GF-D8 (cell line): ENCODE results near the gene PAX1.

ENCODE experiments used
- DNase-seq: peaks from one replicate; lab custom pipeline; 2025; lab: John Stamatoyannopoulos, UW

Gene PAX1

DNA sequence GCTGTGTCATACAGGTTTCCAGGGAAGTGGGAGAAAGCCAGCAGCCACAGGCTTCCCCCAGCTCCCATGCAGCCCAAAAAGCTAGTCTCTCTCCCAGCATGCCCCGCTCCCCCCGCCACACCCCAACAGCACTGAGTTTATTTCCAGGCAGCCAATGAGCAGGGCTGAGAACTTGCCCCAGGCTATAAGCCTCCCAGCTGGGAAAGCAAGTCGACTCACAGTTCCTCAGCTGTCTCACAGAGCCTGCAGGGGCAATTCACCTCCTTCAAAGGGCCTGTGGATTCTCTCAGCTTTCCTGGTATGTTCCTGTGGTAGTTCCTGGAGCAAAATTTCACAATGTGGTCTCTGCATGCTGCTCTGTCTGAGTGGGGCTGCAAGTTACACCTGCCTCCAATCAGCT is 34.2 kb downstream of the PAX1 start:
- DNase-seq = no peak

DNA sequence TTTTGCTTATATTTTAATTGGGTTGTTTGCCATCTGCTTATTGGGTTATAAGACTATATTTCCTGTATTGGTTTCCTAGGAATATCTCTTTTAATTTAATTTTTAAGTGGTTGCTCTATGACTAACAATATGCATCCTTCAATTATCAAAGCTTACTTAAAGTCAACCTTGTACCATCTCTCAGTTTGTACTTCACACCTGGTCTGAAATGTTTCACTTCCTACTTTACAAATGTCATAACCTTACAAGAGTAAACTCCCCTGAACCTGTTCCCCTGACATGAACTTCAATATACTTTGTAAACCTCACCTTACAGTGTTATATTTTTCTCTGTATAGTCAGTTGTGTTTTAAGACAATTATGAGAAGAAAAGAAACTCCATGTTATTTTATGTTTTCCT is 35.8 kb downstream of the PAX1 start:
- no peak for DNase-seq

- no peak for DNase-seq
Measured at GRCh38 chr20:21762646-21763045, 57.2 kb downstream of the PAX1 start.

DNA sequence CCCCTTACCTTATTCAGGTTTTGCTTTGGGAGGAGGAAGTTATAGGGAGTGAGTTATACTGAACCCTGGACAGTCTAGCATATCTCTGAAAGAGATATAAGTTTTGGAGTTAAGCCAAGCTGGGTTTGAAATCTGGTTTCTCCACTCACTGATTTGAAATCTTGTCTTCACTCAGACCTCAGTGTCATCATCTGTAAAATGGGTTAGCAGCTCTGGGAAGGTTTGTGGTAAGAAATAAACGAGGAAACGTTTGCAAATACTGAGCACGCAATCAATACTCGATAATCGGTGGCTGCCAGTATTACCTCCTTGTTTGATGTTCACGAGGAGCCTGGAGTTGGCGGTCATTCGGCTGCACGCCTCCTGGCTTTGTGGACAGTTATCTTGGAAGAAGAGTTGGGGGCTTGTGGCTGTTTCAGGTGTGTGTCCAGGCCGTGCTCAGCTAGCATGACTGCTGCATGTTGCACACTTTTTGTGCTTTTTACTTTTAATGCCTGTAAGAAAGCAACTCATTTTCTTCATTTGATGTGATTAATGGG is 61.8 kb downstream of the PAX1 start:
- no peak for DNase-seq

DNA sequence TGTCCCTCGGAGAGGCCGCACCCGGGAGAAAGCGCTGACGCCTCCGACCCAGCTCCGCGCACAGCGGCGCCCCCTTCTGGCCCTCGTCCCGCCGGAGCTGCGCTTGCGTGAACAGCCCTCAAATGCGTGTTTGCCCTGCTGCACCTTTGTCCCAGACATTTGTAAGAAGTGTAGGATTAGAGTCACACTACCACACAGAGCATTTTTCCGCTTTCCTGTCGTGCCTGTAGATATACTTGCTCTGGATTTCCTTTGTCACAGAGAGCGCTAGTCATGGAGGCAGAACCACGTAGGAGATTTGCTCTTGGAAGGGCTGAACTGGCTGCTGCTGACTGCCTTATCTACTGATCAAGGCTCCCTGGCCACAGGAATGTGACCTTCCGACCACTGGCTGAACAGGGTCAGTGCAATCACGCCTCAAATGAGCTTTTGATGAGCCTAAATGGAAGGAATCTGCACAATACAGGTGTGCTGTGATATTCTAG is 62.3 kb downstream of the PAX1 start:
- DNase-seq = no peak
